GM21528 (cell line): ENCODE results near the gene DOCK2.
"Not testable (repeated sequence)": the region's sequence is repeated elsewhere in the genome, so short reads cannot be mapped to it uniquely, and the experiment has no call there.

ENCODE experiments used
- ATAC-seq: cut with Tn5 transposase; IDR thresholded peaks from one replicate; pipeline ENCODE4 v1.9.1; 2021; ENCODE audit warnings: mild to moderate bottlenecking, moderate library complexity; ENCODE audit not compliant: unreplicated experiment, low FRiP score

DOCK2 gene

GRCh38 chr5:169746147-169746694 is 109.1 kb downstream of the DOCK2 start:
- ATAC-seq, result no peak

- ATAC-seq, result no peak
Observed at GRCh38 chr5:169748174-169748573, 111.1 kb downstream of the DOCK2 start.

GRCh38 chr5:169749295-169749694 is 112.2 kb downstream of the DOCK2 start:
- no peak for ATAC-seq

GRCh38 chr5:169751490-169751889 is 114.4 kb downstream of the DOCK2 start:
- ATAC-seq, result no peak

GRCh38 chr5:169752566-169752965 is 115.5 kb downstream of the DOCK2 start:
- not testable (repeated sequence) for ATAC-seq

- no peak for ATAC-seq
Observed at GRCh38 chr5:169753795-169754194, 116.7 kb downstream of the DOCK2 start.

- ATAC-seq, result no peak
Observed at GRCh38 chr5:169754737-169755136, 117.7 kb downstream of the DOCK2 start.

GRCh38 chr5:169756071-169756765 is 119.1 kb downstream of the DOCK2 start:
- ATAC-seq, result no peak

GRCh38 chr5:169757016-169757415 is 119.9 kb downstream of the DOCK2 start:
- ATAC-seq, result no peak

GRCh38 chr5:169758886-169759285 is 121.8 kb downstream of the DOCK2 start:
- ATAC-seq, result no peak

GRCh38 chr5:169760229-169760628 is 123.2 kb downstream of the DOCK2 start:
- ATAC-seq, result no peak

GRCh38 chr5:169762338-169763095 is 125.4 kb downstream of the DOCK2 start:
- no peak for ATAC-seq

- peak; percentile 71 for ATAC-seq
Observed at GRCh38 chr5:169763376-169764017, 126.4 kb downstream of the DOCK2 start.

GRCh38 chr5:169764018-169764378 is 126.9 kb downstream of the DOCK2 start:
- no peak for ATAC-seq

- ATAC-seq, result no peak
Observed at GRCh38 chr5:169765176-169765996, 128.3 kb downstream of the DOCK2 start.

- ATAC-seq, result not testable (repeated sequence)
Observed at GRCh38 chr5:169766943-169767342, 129.9 kb downstream of the DOCK2 start.

GRCh38 chr5:169767938-169768337 is 130.9 kb downstream of the DOCK2 start:
- ATAC-seq, result no peak

GRCh38 chr5:169768416-169768815 is 131.3 kb downstream of the DOCK2 start:
- ATAC-seq, result no peak

- no peak for ATAC-seq
Observed at GRCh38 chr5:169770109-169770508, 133.0 kb downstream of the DOCK2 start.

- no peak for ATAC-seq
Observed at GRCh38 chr5:169772256-169772655, 135.2 kb downstream of the DOCK2 start.
